WTC11 (cell line): ENCODE results near the gene NXF1. TPM values are rescaled to one million over a fixed set of nuclear protein-coding genes. Genes with fewer than 3 reads are reported as not detected.

Experiments used
- AFF4 ChIP-seq: sonication (generic); formaldehyde crosslinking; IDR thresholded peaks from 2 replicates; pipeline ENCODE4 v1.8.1; 2023; ENCODE audit warnings: mild to moderate bottlenecking, missing genetic modification reagents, borderline replicate concordance
- AR ChIP-seq: fragments of 250-450 bp; sonication (Bioruptor Pico); IDR thresholded peaks from 2 replicates; pipeline ENCODE4 v1.9.0; 2021; ENCODE audit warnings: mild to moderate bottlenecking
- ATF1 ChIP-seq: sonication (generic); formaldehyde crosslinking; IDR thresholded peaks from 2 replicates; pipeline ENCODE4 v1.8.1; 2023; ENCODE audit warnings: mild to moderate bottlenecking, moderate library complexity, missing genetic modification reagents
- CREB1 ChIP-seq: sonication (generic); formaldehyde crosslinking; IDR thresholded peaks from 2 replicates; pipeline ENCODE4 v1.8.0; 2023; ENCODE audit warnings: mild to moderate bottlenecking, missing genetic modification reagents
- CTCF ChIP-seq: fragments of 200-600 bp; IDR thresholded peaks from 2 replicates; pipeline ENCODE4 v1.8.0; 2022; ENCODE audit warnings: antibody characterized with exemption
- E2F1 ChIP-seq: sonication (generic); formaldehyde crosslinking; IDR thresholded peaks from 2 replicates; pipeline ENCODE4 v1.8.0; 2022; ENCODE audit warnings: mild to moderate bottlenecking, missing genetic modification reagents
- IRF2 ChIP-seq: sonication (generic); formaldehyde crosslinking; IDR thresholded peaks from 2 replicates; pipeline ENCODE4 v1.8.0; 2022; ENCODE audit warnings: low read depth, missing genetic modification reagents, borderline replicate concordance
- JAZF1 ChIP-seq: fragments of 250-450 bp; sonication (Bioruptor Pico); IDR thresholded peaks from 2 replicates; pipeline ENCODE4 v1.9.0; 2021; ENCODE audit warnings: moderate library complexity, mild to moderate bottlenecking, inconsistent platforms
- PRDM15 ChIP-seq: sonication (generic); formaldehyde crosslinking; IDR thresholded peaks from 2 replicates; pipeline ENCODE4 v1.8.0; 2022; ENCODE audit warnings: missing genetic modification reagents
- SMAD3 ChIP-seq: sonication (generic); formaldehyde crosslinking; IDR thresholded peaks from 2 replicates; pipeline ENCODE4 v1.8.0; 2022; ENCODE audit warnings: missing genetic modification reagents, mild to moderate bottlenecking, borderline replicate concordance
- TCF7 ChIP-seq: sonication (generic); formaldehyde crosslinking; IDR thresholded peaks from 2 replicates; pipeline ENCODE4 v1.8.0; 2022; ENCODE audit warnings: mild to moderate bottlenecking, low read depth, missing genetic modification reagents, moderate library complexity
- ZNF396 ChIP-seq: fragments of 250-450 bp; sonication (Bioruptor Pico); IDR thresholded peaks from 2 replicates; pipeline ENCODE4 v1.8.0; 2021; ENCODE audit warnings: mild to moderate bottlenecking, moderate library complexity, borderline replicate concordance
- ZNF532 ChIP-seq: fragments of 250-450 bp; sonication (Bioruptor Pico); IDR thresholded peaks from 2 replicates; pipeline ENCODE4 v1.9.0; 2021; ENCODE audit warnings: mild to moderate bottlenecking, borderline replicate concordance
- total RNA-seq: library from RNA; stranded (reverse); gene quantifications from 3 replicates; pipeline ENCODE4 v1.2.3, GENCODE V29; 2021
- TF ChIP-seq, protein P1 (sequence below): fragments of 250-450 bp; sonication (Bioruptor Pico); IDR thresholded peaks from 2 replicates; pipeline ENCODE4 v2.1.2; 2022; ENCODE audit warnings: mild to moderate bottlenecking, moderate library complexity
- TF ChIP-seq, protein P2 (sequence below): sonication (generic); formaldehyde crosslinking; IDR thresholded peaks from 2 replicates; pipeline ENCODE4 v1.8.1; 2023; ENCODE audit warnings: mild to moderate bottlenecking, moderate library complexity, missing genetic modification reagents

NXF1 gene
- total RNA-seq, 1 experiment from 2014 or later = 43.2 TPM

- TF ChIP-seq E2F1 (CRISPR knock-in tag) (peak; percentile 54; the same call in 1 of the 2 replicates), AR (CRISPR knock-in tag) (no peak), PRDM15 (no peak), AFF4 (CRISPR knock-in tag) (0 out of 2 replicates have a peak, but pooled peaks have one; percentile 50), CREB1 (CRISPR knock-in tag) (no peak; the same call in 1 of the 2 replicates), ATF1 (CRISPR knock-in tag) (peak; percentile 94), TCF7 (no peak), ZNF396 (CRISPR knock-in tag) (no peak), IRF2 (CRISPR knock-in tag) (no peak), SMAD3 (CRISPR knock-in tag) (no peak), CTCF (no peak), JAZF1 (CRISPR knock-in tag) (no peak), ZNF532 (CRISPR knock-in tag) (no peak)
- TF ChIP-seq, protein P1, sequence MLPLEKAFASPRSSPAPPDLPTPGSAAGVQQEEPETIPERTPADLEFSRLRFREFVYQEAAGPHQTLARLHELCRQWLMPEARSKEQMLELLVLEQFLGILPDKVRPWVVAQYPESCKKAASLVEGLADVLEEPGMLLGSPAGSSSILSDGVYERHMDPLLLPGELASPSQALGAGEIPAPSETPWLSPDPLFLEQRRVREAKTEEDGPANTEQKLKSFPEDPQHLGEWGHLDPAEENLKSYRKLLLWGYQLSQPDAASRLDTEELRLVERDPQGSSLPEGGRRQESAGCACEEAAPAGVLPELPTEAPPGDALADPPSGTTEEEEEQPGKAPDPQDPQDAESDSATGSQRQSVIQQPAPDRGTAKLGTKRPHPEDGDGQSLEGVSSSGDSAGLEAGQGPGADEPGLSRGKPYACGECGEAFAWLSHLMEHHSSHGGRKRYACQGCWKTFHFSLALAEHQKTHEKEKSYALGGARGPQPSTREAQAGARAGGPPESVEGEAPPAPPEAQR (CRISPR knock-in tag) = no peak
- TF ChIP-seq, protein P2, sequence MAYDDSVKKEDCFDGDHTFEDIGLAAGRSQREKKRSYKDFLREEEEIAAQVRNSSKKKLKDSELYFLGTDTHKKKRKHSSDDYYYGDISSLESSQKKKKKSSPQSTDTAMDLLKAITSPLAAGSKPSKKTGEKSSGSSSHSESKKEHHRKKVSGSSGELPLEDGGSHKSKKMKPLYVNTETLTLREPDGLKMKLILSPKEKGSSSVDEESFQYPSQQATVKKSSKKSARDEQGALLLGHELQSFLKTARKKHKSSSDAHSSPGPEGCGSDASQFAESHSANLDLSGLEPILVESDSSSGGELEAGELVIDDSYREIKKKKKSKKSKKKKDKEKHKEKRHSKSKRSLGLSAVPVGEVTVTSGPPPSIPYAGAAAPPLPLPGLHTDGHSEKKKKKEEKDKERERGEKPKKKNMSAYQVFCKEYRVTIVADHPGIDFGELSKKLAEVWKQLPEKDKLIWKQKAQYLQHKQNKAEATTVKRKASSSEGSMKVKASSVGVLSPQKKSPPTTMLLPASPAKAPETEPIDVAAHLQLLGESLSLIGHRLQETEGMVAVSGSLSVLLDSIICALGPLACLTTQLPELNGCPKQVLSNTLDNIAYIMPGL = peak; percentile 87
Observed at GRCh38 chr11:62839050-62839945, 34.1 kb upstream of the NXF1 start, which contains the start of gene WDR74 (continued).
